Activated naive CD8-positive, alpha-beta T cell (primary cell): Measurements from ENCODE around the gene APOL2.
"Not testable (repeated sequence)": the region's sequence is repeated elsewhere in the genome, so short reads cannot be mapped to it uniquely, and the experiment has no call there.

Source experiments
- H3K27ac Mint-ChIP-seq: one replicate; pipeline ENCODE4 v1.8.0; 2021; ENCODE audit warnings: mixed read lengths
- H3K27me3 Mint-ChIP-seq: one replicate; pipeline ENCODE4 v1.8.0; 2021; ENCODE audit warnings: mixed read lengths
- H3K36me3 Mint-ChIP-seq: one replicate; pipeline ENCODE4 v1.8.0; 2021; ENCODE audit warnings: mixed read lengths
- H3K4me1 Mint-ChIP-seq: one replicate; pipeline ENCODE4 v1.8.0; 2021; ENCODE audit warnings: low read depth, mixed read lengths
- H3K4me3 Mint-ChIP-seq: one replicate; pipeline ENCODE4 v1.8.0; 2021; ENCODE audit warnings: mild to moderate bottlenecking, mixed read lengths
- H3K9me3 Mint-ChIP-seq: one replicate; pipeline ENCODE4 v1.8.0; 2021; ENCODE audit warnings: low read depth, mixed read lengths

The APOL2 gene

DNA sequence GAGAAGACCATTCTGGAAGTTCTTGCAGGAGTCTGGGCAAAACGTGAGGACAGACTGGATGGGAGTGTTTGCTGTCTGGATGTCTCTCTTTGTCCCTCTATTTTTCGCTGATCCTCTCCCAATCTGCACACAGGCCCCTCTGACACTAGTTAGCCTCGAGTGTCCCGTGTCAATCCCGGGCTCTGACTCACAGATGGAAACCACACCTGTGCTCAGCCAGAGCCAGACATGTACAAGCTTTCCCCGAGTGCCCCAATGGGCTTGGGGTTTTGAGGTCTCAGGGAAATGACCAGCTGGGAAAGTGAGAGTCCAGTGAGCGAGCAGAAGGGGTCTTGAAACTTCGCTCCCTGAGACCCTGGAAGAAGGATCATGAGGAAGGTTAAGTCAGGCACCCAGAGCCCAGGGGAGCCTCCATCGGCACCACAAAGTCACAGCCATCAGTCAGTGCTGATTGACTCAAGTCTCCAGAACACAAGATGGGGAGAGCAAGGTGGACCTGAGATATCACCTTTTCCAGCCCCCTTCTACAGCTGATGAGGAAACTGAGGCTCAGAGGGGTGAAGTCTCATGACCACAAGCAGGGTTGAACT lies 13.9 kb downstream of the APOL2 start:
- H3K9me3 Mint-ChIP-seq = no peaks in the 10 kb centered on the region
- H3K36me3 Mint-ChIP-seq = peaks cover 2% of the 10 kb centered on the region
- H3K27ac Mint-ChIP-seq = no peak overlapping the region
- peaks cover 9% of the 10 kb centered on the region for H3K4me1 Mint-ChIP-seq
- H3K4me3 Mint-ChIP-seq = no peak overlapping the region
- no peaks in the 10 kb centered on the region for H3K27me3 Mint-ChIP-seq

DNA sequence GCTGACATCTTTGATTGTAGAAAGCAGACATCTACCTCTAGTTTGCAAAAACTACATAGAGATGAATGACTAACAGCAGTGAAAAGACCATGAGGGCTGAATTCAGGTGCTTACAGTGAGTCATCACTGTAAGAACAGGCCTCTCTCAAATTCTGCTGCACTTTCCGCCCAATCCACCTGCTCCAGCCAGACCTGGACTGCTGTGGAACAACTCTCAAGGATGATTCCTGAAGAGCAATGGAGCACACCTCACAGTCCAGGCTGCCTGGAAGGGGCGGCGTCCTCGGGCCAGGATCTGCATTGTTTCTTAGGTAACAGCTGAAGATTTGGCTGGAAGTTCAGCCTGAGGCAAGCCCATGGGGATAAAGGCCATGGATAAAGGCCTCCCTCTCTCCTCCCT lies 15.1 kb downstream of the APOL2 start:
- Mint-ChIP-seq H3K36me3 (peaks cover 2% of the 10 kb centered on the region), H3K4me3 (no peak overlapping the region), H3K4me1 (peaks cover 9% of the 10 kb centered on the region), H3K27ac (peak overlapping the region; percentile 16), H3K27me3 (no peaks in the 10 kb centered on the region), H3K9me3 (no peaks in the 10 kb centered on the region)

DNA sequence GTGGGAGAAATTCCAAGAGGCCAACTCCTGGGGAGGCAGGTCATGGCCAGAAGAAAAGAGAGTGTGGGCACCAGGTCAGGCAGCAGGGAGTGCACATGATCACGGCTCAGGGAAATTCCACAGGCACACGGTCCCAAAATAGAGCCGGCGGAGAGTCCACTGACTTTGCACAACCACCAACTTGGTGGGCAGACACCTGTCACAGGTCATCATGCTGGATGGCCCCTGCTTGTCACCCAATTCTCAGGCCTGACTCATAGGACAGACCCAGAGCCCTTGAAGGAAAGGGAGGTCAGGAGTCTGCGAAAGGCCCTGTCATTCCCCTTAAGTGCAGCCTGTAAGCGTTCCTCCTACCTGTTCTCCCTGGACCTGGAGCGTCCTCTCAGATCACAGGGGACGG lies 15.8 kb downstream of the APOL2 start:
- Mint-ChIP-seq H3K36me3 (peaks cover 2% of the 10 kb centered on the region), H3K27ac (no peak overlapping the region), H3K9me3 (no peaks in the 10 kb centered on the region), H3K4me1 (peaks cover 9% of the 10 kb centered on the region), H3K4me3 (no peak overlapping the region), H3K27me3 (no peaks in the 10 kb centered on the region)

DNA sequence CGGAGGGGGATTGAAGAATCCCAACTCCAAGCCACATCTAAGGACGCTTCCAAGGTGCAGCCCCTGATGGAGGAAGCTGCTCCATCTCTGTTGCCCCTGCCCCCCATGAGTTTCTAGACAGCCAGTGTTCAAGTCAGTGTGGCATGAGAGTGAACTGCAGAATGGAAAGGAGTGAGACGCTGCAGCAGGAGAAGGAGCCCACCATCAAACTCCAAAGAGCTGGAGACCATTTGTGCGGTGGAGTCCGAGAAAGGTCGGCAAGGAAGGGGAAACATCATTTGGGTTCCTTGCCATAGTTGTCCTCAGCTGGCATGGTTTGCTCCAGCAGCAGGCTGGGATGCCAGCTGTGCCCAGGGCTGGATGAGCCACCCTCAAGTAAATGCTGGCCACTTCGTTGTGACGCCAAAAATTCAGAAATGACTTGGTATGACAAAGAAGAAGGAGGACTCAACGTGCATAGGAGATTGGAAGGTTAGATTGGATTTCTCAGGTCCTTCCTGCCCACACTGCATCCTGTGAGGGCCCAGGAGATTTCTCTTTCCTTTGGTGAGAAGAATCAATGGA lies 16.4 kb downstream of the APOL2 start:
- peaks cover 2% of the 10 kb centered on the region for H3K36me3 Mint-ChIP-seq
- H3K4me3 Mint-ChIP-seq = no peak overlapping the region
- H3K4me1 Mint-ChIP-seq = peaks cover 9% of the 10 kb centered on the region
- no peaks in the 10 kb centered on the region for H3K27me3 Mint-ChIP-seq
- H3K9me3 Mint-ChIP-seq = no peaks in the 10 kb centered on the region
- no peak overlapping the region for H3K27ac Mint-ChIP-seq

DNA sequence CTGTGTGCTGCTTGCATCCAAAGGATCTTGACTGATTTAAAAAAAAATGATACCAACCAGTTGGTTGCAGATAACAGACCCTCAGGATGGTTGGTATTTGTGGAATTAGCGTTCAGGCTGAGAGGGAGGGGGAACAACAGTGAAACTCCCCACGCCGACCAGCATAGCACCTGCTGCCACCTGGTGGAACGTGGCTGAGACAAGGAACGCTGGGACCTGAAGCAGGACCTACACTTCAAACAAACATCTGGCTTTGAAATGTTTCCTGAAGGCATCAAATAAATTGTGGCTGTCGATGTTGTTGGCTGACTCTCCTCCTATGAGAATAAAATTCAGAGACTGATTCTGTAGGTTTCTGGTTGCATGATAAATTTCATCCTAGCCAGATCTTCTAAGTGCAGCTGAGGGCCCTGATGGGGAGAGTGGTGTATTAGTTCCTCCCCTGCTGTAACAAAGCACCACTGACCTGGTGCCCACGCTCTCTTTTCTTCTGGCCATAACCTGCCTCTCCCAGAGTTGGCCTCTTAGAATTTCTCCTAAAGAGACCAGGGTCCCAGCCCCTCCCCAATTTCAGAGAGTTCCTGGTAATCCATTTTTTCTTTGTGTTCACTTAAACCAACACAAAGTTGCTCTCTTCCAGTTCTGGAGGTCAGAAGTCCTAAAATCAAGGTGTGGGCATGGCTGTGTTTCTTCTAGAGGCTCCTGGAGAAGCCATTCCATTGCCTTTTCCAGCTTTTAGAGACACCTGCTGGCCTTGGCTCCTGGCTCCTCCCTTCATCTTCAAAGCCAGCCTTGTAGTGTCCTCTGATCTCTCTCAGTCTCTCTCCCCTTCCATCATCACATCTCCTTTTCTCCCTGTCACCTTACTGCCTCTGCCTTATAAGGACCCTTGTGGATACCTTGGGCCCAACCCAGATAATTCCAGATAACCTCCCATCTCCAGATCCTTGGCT lies 17.3 kb downstream of the APOL2 start:
- peaks cover 9% of the 10 kb centered on the region for H3K4me1 Mint-ChIP-seq
- H3K4me3 Mint-ChIP-seq = peak overlapping the region; percentile 30
- H3K27me3 Mint-ChIP-seq = no peaks in the 10 kb centered on the region
- peaks cover 2% of the 10 kb centered on the region for H3K36me3 Mint-ChIP-seq
- no peak overlapping the region for H3K27ac Mint-ChIP-seq
- H3K9me3 Mint-ChIP-seq = no peaks in the 10 kb centered on the region

DNA sequence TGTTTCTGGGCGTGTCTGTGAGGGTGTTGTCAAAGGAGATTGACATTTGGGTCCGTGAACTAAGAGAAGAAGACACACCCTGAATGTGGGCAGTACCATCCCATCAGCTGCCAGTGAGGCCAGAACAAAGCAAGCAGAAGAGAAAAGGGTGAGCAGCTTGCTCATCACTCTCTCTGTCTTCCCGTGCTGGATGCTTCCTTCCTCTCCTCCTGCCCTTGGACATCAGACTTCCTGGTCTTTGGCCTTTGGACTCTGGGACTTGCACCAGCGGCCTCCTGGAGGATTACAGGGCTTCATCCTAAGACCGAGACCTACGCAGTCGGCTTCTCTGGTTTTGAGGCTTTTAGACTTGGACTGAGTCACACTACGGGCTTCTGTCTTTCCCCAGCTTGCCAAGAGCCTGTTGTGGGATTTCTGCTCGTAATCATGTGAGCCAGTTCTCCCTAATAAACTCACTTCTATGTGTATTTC lies 18.8 kb downstream of the APOL2 start:
- Mint-ChIP-seq H3K4me3 (no peak overlapping the region), H3K36me3 (no peaks in the 10 kb centered on the region), H3K9me3 (no peaks in the 10 kb centered on the region), H3K27me3 (no peaks in the 10 kb centered on the region), H3K4me1 (peaks cover 9% of the 10 kb centered on the region), H3K27ac (no peak overlapping the region)

DNA sequence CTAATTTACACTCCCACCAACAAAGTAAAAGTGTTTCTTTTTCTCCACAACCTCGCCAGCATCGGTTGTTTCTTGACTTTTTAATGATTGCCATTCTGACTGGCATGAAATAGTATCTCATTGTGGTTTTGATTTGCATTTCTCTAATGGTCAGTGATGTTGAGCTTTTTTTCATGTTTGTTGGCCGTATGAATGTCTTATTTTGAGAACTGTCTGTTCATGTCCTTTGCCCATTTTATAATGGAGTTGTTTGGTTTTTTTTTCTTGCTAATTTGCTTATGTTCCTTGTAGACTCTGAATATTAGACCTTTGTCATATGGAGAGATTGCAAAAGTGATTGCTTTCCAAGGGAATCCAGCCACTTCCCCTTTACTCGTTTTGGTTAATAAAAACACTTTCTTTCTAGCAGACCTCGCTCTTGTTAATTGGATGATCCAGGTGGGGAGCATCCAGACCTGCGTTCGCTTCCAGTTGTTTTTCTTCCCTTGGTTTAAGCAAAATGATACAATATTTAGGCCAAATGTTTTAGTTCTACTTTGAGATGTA lies 20.6 kb downstream of the APOL2 start:
- no peaks in the 10 kb centered on the region for H3K9me3 Mint-ChIP-seq
- no peaks in the 10 kb centered on the region for H3K27me3 Mint-ChIP-seq

DNA sequence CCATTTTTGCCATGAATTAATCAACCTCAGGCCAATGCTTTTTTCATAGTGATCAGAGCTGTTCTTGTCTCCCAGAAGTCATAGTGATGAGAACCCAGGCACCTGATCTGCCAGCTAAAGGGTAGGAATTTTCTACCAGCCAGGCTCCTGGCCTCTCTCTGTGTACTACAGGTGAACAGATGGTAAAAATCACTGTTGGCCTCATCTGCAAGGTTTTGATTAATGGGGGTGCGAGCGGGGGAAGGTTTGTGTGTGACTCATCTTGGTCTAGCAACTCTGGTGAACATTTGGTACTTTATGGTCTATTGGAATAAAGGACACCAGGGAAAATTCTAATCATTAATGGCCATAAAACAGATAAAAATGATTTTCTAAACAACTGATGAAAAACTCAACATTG lies 23.3 kb downstream of the APOL2 start:
- Mint-ChIP-seq H3K27me3 (peaks cover 3% of the 10 kb centered on the region), H3K4me3 (no peak overlapping the region), H3K9me3 (no peaks in the 10 kb centered on the region), H3K4me1 (peaks cover 6% of the 10 kb centered on the region), H3K36me3 (no peaks in the 10 kb centered on the region), H3K27ac (no peak overlapping the region)

More for the DNA sequence above, 20.6 kb downstream of the APOL2 start:
- Mint-ChIP-seq H3K4me1 (peaks cover 9% of the 10 kb centered on the region), H3K36me3 (no peaks in the 10 kb centered on the region), H3K27ac (no peak overlapping the region), H3K4me3 (no peak overlapping the region)

DNA sequence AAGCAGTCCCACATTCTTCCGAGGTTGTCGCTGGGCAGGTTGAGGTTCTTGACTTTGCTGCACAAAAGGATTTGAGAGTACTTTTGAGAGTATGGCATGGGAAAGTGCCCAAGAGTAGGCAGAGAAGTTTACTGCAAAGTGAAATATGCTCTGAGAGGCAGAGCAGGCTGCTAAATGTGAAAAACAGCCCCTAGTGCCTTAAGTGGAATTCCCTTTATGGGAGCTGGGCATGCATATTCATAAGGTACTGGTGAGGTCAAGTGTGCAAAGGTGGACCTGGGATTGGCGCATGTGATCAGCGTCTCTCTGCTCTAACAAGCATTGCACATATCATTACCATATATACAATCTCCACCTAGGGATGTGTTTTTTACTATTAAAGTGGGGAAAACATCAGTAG lies 25.7 kb downstream of the APOL2 start:
- peaks cover 3% of the 10 kb centered on the region for H3K27me3 Mint-ChIP-seq
- H3K4me3 Mint-ChIP-seq = no peak overlapping the region
- no peak overlapping the region for H3K27ac Mint-ChIP-seq
- peaks cover 12% of the 10 kb centered on the region for H3K4me1 Mint-ChIP-seq
- H3K9me3 Mint-ChIP-seq = no peaks in the 10 kb centered on the region
- no peaks in the 10 kb centered on the region for H3K36me3 Mint-ChIP-seq

DNA sequence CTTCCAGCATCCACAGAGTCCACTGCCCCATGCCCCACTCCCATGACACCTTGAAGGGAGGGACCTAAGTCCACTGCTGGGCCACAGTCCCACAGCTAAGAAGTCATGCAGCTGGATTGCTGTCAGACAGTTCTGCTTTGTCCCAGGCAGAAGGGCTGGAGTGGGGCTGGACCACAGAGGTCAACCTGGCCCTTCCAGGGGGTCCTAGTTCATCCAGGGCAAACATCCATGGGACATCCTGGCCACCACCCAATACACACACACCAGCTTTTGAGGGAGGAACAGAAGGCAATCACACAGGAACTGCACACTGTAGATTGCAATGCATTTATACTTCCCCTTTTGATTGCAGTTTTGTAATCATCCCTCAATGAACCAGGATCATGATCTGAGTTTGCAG lies 26.4 kb downstream of the APOL2 start:
- no peak overlapping the region for H3K27ac Mint-ChIP-seq
- H3K4me1 Mint-ChIP-seq = peaks cover 12% of the 10 kb centered on the region
- H3K27me3 Mint-ChIP-seq = peaks cover 3% of the 10 kb centered on the region

DNA sequence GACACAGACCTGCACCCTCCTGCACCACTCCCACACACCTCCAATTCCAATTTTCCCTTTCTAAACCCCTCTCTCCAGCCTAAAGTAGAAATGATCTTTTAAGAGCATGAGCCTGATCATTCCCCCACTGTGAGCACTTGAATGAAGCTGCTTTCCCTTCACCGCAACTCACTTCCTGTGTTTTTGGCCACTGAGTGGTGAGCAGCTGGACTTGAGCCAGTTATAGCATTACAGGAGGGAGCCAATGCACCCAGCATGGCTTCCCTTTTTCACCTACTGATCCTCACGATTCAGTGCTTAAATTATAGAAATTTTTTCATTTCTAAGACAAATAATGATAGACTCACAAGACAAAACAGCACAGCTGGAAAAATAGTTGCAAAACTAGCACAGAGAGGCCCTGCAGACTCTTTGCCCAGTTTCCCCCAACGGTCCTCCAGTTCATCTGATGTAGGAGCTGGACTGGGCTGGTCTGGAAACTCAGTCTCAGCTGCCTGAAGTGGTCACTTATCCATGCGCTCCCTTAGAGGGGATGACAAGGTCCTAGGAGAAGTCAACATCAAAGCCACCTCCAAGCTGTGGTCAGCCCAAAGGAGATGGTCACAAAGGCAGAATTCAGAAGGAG lies 28.0 kb downstream of the APOL2 start:
- H3K27ac Mint-ChIP-seq = no peak overlapping the region
- no peak overlapping the region for H3K4me3 Mint-ChIP-seq
- peaks cover 12% of the 10 kb centered on the region for H3K4me1 Mint-ChIP-seq
- peaks cover 5% of the 10 kb centered on the region for H3K27me3 Mint-ChIP-seq
- no peaks in the 10 kb centered on the region for H3K36me3 Mint-ChIP-seq
- no peaks in the 10 kb centered on the region for H3K9me3 Mint-ChIP-seq

More for the DNA sequence above, 26.4 kb downstream of the APOL2 start:
- H3K9me3 Mint-ChIP-seq = no peaks in the 10 kb centered on the region
- no peak overlapping the region for H3K4me3 Mint-ChIP-seq
- no peaks in the 10 kb centered on the region for H3K36me3 Mint-ChIP-seq

DNA sequence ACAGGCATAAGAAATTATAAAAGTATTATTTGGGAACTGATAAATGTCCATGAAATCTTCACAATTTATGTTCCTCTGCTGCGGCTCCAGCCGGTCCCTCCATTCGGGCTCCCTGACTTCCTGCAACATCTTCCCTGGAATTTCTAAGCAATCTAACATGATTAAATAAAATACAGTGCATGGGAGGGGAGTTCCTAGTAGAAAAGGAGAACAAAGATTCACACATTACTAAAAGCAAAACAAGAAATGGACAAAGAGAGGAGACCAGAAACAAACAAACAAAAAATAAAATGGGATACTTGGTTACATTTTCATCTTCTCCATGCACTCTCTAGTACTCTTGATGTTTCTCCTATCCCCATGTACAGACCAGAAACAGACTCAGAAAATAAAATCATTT lies 29.1 kb downstream of the APOL2 start:
- Mint-ChIP-seq H3K27me3 (peaks cover 5% of the 10 kb centered on the region), H3K4me1 (peaks cover 12% of the 10 kb centered on the region), H3K27ac (no peak overlapping the region), H3K4me3 (no peak overlapping the region), H3K9me3 (no peaks in the 10 kb centered on the region), H3K36me3 (no peaks in the 10 kb centered on the region)

DNA sequence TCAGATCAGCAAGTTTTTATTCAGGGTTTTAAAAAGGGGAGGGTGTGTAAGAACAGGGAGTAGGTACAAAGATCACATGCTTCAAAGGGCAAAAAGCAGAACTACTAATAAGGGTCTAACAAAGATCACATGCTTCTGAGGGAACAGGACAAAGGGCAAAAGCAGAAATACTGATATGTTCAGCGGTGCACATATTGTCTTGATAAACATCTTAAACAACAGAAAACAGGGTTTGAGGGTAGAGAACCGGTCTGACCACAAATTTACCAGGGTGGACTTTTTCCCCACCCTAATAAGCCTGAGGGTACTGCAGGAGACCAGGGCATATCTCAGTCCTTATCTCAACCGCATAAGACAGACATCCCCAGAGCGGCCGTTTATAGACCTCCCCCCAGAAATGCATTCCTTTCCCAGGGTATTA lies 29.8 kb downstream of the APOL2 start:
- H3K27me3 Mint-ChIP-seq, H3K36me3 Mint-ChIP-seq, H3K4me3 Mint-ChIP-seq, H3K27ac Mint-ChIP-seq, H3K9me3 Mint-ChIP-seq: not testable (repeated sequence)
- peaks cover 12% of the 10 kb centered on the region for H3K4me1 Mint-ChIP-seq

DNA sequence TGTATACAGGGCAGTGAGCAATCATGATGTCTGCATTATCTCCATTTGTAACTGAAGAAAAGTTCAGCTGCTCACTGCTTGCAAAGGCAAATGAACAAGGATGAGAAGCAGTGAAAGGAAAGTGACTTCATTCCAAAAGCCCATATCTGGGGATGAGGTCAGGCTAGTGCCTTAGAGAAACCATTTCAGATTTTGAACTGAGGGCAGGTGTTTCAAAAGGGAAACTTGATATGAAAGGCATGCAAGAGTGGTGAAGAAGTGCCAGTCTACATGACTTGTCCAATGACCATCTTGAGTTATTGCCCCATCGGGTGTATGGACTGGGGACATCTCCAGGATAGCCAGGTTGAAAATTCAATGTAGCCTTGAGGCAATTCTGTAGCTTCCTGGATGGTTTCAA lies 30.4 kb downstream of the APOL2 start:
- Mint-ChIP-seq H3K4me3 (no peak overlapping the region), H3K27ac (no peak overlapping the region), H3K9me3 (no peaks in the 10 kb centered on the region), H3K4me1 (peaks cover 12% of the 10 kb centered on the region), H3K36me3 (no peaks in the 10 kb centered on the region), H3K27me3 (peaks cover 5% of the 10 kb centered on the region)
